B cell (primary cell): ENCODE data around the gene CTDNEP1. TPM values are rescaled to one million over a fixed set of nuclear protein-coding genes. Genes with fewer than 3 reads are reported as not detected.

Experiments used
- ATAC-seq: fragments of 200-7000 bp; cut with Tn5 transposase; one replicate; pipeline ENCODE4 v1.10.0; 2021; ENCODE audit warnings: low read depth, mild to moderate bottlenecking, moderate number of reproducible peaks, moderate library complexity
- CTCF ChIA-PET: fragments of 350-600 bp; sonication (Branson Sonifier 250); formaldehyde crosslinking; loops from one replicate; lab custom pipeline; 2021; ENCODE audit warnings: antibody characterized with exemption, inconsistent platforms; lab: Charles Lee
- POLR2A ChIA-PET: fragments of 350-600 bp; sonication (Branson Sonifier 250); formaldehyde crosslinking; loops from one replicate; lab custom pipeline; 2021; ENCODE audit warnings: antibody characterized with exemption; lab: Charles Lee
- DNase-seq: peaks from one replicate; pipeline ENCODE4 v3.0.0; 2013
- H2AFZ ChIP-seq: 2 replicates; pipeline ENCODE4 v1.6.1; 2012; ENCODE audit warnings: mild to moderate bottlenecking, low read depth, low read length; ENCODE audit not compliant: insufficient read depth, poor library complexity, severe bottlenecking
- H3K27ac ChIP-seq, 2 donors: 1 replicate in 1 of 2; 2 replicates in 1 of 2; pipeline ENCODE4 v1.5.1; 2012 to 2013; ENCODE audit warnings: low read length in 2 of 2, mild to moderate bottlenecking in 2 of 2, moderate library complexity in 1 of 2
- H3K27me3 ChIP-seq, 4 experiments: fragments of 200-600 bp in 1 of 4; sonication (generic) in 1 of 4; replicated peaks in 1 of 4; 1 replicate in 2 of 4; 2 replicates in 2 of 4; pipeline versions ENCODE4 v1.6.1 to v1.7.0; 2013 to 2016; ENCODE audit warnings: low read length in 3 of 4, mild to moderate bottlenecking in 2 of 4, mixed read lengths in 1 of 4, moderate library complexity in 1 of 4; ENCODE audit not compliant: insufficient read depth in 4 of 4, control insufficient read depth in 3 of 4; ENCODE audit errors: control extremely low read depth in 1 of 4
- H3K36me3 ChIP-seq, 2 experiments: replicated peaks in 1 of 2; 1 replicate in 1 of 2; 2 replicates in 1 of 2; pipeline versions ENCODE4 v1.6.1 to v1.7.1; 2013; ENCODE audit warnings: low read length in 1 of 2; ENCODE audit not compliant: insufficient read depth in 2 of 2, control insufficient read depth in 1 of 2; ENCODE audit errors: control extremely low read depth in 1 of 2, extremely low read depth in 1 of 2
- H3K4me1 ChIP-seq, 2 donors: fragments of 200-600 bp in 1 of 2; sonication (generic) in 1 of 2; 1 replicate in 1 of 2; 2 replicates in 1 of 2; pipeline versions ENCODE4 v1.5.1 to v1.6.1; 2013 to 2017; ENCODE audit warnings: low read length in 2 of 2; ENCODE audit not compliant: control insufficient read depth in 2 of 2, insufficient read depth in 2 of 2
- H3K4me2 ChIP-seq: replicated peaks from 2 replicates; pipeline ENCODE3; 2012; ENCODE audit warnings: mild to moderate bottlenecking, low read depth, low read length; ENCODE audit not compliant: poor library complexity, severe bottlenecking
- H3K4me3 ChIP-seq, 5 experiments: fragments of 200-600 bp in 1 of 5; sonication (generic) in 1 of 5; 1 replicate in 3 of 5; 2 replicates in 2 of 5; pipeline versions ENCODE4 v1.5.1 to v1.7.0; 2011 to 2016; ENCODE audit warnings: low read length in 4 of 5, mild to moderate bottlenecking in 4 of 5, low read depth in 2 of 5, control low read depth in 1 of 5, moderate library complexity in 1 of 5; ENCODE audit not compliant: insufficient read depth in 1 of 5; ENCODE audit errors: control extremely low read depth in 1 of 5, extremely low read depth in 1 of 5
- H3K79me2 ChIP-seq: fragments of 200-600 bp; sonication (generic); one replicate; pipeline ENCODE4 v1.6.0; 2016; ENCODE audit warnings: low read length; ENCODE audit not compliant: control insufficient read depth, insufficient read depth
- H3K9ac ChIP-seq: fragments of 200-600 bp; sonication (generic); 2 replicates; pipeline ENCODE4 v1.6.1; 2017; ENCODE audit warnings: mild to moderate bottlenecking, low read length, moderate library complexity
- H3K9me3 ChIP-seq, 3 donors: one replicate each; pipeline versions ENCODE4 v1.6.1 to v1.7.1; 2013; ENCODE audit warnings: low read length in 2 of 3; ENCODE audit not compliant: control insufficient read depth in 2 of 3, insufficient read depth in 1 of 3; ENCODE audit errors: control extremely low read depth in 1 of 3
- H4K20me1 ChIP-seq: 2 replicates; pipeline ENCODE4 v1.6.0; 2012; ENCODE audit warnings: mild to moderate bottlenecking, low read length; ENCODE audit not compliant: insufficient read depth, control insufficient read depth, poor library complexity, severe bottlenecking
- H3K27ac Mint-ChIP-seq: one replicate; pipeline ENCODE4 v1.8.0; 2021; ENCODE audit warnings: mixed read lengths
- H3K27me3 Mint-ChIP-seq: one replicate; pipeline ENCODE4 v1.8.0; 2021; ENCODE audit warnings: mixed read lengths
- H3K4me1 Mint-ChIP-seq: one replicate; pipeline ENCODE4 v1.8.0; 2021; ENCODE audit warnings: mixed read lengths
- H3K4me3 Mint-ChIP-seq: one replicate; pipeline ENCODE4 v1.8.0; 2021; ENCODE audit warnings: mixed read lengths
- H3K9me3 Mint-ChIP-seq: one replicate; pipeline ENCODE4 v1.8.0; 2022; ENCODE audit warnings: mixed read lengths; ENCODE audit not compliant: insufficient read depth
- EZH2 ChIP-seq: IDR thresholded peaks from 2 replicates; pipeline ENCODE4 v1.6.1; 2012; ENCODE audit warnings: borderline replicate concordance, low read depth, mild to moderate bottlenecking, moderate library complexity, low read length; ENCODE audit not compliant: insufficient read depth, poor library complexity, severe bottlenecking
- WGBS: methylation state at CpG from one replicate; pipeline ENCODE4 v1.1.5; 2013; ENCODE audit warnings: missing lambda C conversion rate; ENCODE audit not compliant: insufficient coverage; 5-methylcytosine and 5-hydroxymethylcytosine counted together
- intact Hi-C: fragments of 100-400 bp; cut with micrococcal nuclease; formaldehyde crosslinking; loops from one replicate; pipeline ENCODE4 v1.10.0; 2022
- polyA plus RNA-seq: library from polyadenylated mRNA; depleted of rRNA; stranded (reverse); fragments of >200 nt; gene quantifications from 2 replicates; pipeline ENCODE4 v1.2.3, GENCODE V29; 2012
- total RNA-seq, 2 donors: library from RNA; stranded (reverse); fragments of 120-200 nt in 1 of 2; gene quantifications; 1 replicate in 1 of 2; 2 replicates in 1 of 2; pipeline versions ENCODE4 v1.2.3 to v1.2.4, GENCODE V29; 2013 to 2022
- TF ChIP-seq, protein P1 (sequence below): fragments of 200-600 bp; IDR thresholded peaks from one replicate; pipeline ENCODE4 v1.8.0; 2022; ENCODE audit warnings: antibody characterized with exemption, mild to moderate bottlenecking

The CTDNEP1 gene
- total and polyA plus RNA-seq, 2 donors (not counting 1 experiment from before 2014, with no cell fraction given), result 125 to 162 TPM

DNA sequence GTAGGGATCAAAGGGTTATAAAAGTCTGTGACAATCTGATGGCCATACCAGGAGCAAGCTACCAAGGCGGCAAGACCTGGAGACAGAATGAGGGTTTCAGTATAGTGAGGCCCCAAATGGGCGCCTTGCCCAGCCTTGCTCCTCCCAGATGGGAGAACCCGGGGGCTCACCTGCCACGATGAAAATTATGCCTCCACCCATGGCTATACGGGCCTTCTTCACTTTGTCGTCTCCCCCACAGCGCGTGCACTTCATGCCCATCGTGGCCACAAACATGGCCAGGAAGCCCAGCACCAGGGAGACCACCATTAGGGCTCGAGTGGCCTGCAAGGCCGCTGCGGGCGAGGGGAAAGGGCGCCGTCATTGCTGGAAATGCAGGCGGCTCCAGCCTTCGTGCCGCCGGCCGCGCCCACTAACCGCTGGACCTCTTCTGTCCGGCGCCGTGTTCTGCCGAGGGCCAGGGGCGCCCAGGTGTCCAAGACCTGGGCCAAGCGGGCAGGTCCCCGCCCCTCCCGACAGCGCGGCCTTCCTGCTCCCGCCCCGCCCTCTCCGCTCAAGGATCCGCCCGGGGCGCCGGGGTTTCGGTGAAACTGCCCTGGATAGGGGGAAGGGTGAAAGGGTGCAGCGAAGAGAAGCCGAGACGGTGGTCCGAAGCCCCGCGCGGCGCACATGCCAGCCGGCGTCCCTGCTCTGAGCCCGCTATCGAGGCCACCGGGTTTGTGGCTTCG, 9.3 kb upstream of the CTDNEP1 start:
- peak overlapping the region in 1 of 2 donors; percentile 59 for H3K27ac ChIP-seq
- peak overlapping the region; percentile 96 for H2AFZ ChIP-seq
- peaks cover 27 to 32% of the 10 kb centered on the region in 2 donors for H3K4me1 ChIP-seq
- H3K4me3 ChIP-seq, result peak overlapping the region in 4 of 5 experiments; percentile 49 to 71 (median 60)
- 11% methylated on average over 54 of the region's 54 CpGs for WGBS
- H3K27me3 ChIP-seq, result peaks cover 0 to 17% (median 8%) of the 10 kb centered on the region in 4 experiments
- ATAC-seq (peak; percentile 61), DNase-seq (peak; percentile 63)
- no peaks in the 10 kb centered on the region for H3K79me2 ChIP-seq
- TF ChIP-seq, protein P1, sequence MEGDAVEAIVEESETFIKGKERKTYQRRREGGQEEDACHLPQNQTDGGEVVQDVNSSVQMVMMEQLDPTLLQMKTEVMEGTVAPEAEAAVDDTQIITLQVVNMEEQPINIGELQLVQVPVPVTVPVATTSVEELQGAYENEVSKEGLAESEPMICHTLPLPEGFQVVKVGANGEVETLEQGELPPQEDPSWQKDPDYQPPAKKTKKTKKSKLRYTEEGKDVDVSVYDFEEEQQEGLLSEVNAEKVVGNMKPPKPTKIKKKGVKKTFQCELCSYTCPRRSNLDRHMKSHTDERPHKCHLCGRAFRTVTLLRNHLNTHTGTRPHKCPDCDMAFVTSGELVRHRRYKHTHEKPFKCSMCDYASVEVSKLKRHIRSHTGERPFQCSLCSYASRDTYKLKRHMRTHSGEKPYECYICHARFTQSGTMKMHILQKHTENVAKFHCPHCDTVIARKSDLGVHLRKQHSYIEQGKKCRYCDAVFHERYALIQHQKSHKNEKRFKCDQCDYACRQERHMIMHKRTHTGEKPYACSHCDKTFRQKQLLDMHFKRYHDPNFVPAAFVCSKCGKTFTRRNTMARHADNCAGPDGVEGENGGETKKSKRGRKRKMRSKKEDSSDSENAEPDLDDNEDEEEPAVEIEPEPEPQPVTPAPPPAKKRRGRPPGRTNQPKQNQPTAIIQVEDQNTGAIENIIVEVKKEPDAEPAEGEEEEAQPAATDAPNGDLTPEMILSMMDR, result no peak
- no peak for TF ChIP-seq EZH2
- H3K27ac Mint-ChIP-seq, result peak overlapping the region; percentile 50
- ChIA-PET POLR2A (no interaction called here), CTCF (no interaction called here)
- H3K9me3 ChIP-seq, result peaks cover 0 to 4% (median 0%) of the 10 kb centered on the region in 3 donors
- peak overlapping the region; percentile 66 for H3K9ac ChIP-seq
- peaks cover 6 to 26% of the 10 kb centered on the region in 2 experiments for H3K36me3 ChIP-seq
- H3K27me3 Mint-ChIP-seq, result peaks cover 15% of the 10 kb centered on the region
- H3K9me3 Mint-ChIP-seq, result no peaks in the 10 kb centered on the region
- intact Hi-C loops, result no loop called here
- peak overlapping the region; percentile 99 for H3K4me2 ChIP-seq
- peak overlapping the region; percentile 83 for H3K4me3 Mint-ChIP-seq
- peaks cover 27% of the 10 kb centered on the region for H3K4me1 Mint-ChIP-seq
- H4K20me1 ChIP-seq, result no peaks in the 10 kb centered on the region

DNA sequence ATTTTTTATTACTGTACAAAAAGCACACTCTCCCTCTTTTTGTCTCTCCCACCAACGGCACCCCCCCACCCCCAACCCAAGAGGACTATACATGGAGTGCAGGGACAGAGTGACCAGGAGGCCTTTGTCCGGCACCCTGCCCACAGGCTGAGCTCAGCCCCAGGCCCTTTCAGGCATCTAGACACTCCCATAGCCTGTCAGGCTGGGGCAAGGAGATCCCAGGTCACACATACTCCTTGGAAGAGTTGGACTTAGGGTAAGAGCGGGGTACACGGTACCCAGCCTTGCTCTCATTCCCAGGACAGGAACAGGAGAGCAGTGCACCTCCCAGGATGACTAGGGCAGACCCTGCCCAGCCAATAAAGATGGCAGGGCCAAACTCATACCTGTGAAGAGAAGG, 8.6 kb upstream of the CTDNEP1 start:
- Mint-ChIP-seq H3K9me3 (no peaks in the 10 kb centered on the region), H3K27ac (peak overlapping the region; percentile 37), H3K27me3 (peaks cover 15% of the 10 kb centered on the region), H3K4me3 (peak overlapping the region; percentile 83), H3K4me1 (peaks cover 27% of the 10 kb centered on the region)
- ChIA-PET POLR2A (no interaction called here), CTCF (interaction anchor here (1.3 kb wide), 1 partner anchor 33 kb away, joined by 3 read pairs; no protein-coding TSS in a partner anchor)
- Histone ChIP-seq H3K4me1 (peaks cover 27 to 32% of the 10 kb centered on the region in 2 donors), H3K4me2 (peak overlapping the region; percentile 99), H3K79me2 (no peaks in the 10 kb centered on the region), H3K4me3 (no peak overlapping the region), H4K20me1 (no peaks in the 10 kb centered on the region), H3K36me3 (peaks cover 6 to 30% of the 10 kb centered on the region in 2 experiments), H3K9ac (no peak overlapping the region), H3K9me3 (peaks cover 0 to 4% (median 0%) of the 10 kb centered on the region in 3 donors), H3K27me3 (peaks cover 0 to 17% (median 8%) of the 10 kb centered on the region in 4 experiments), H2AFZ (no peak overlapping the region), H3K27ac (no peak overlapping the region)
- intact Hi-C loops, result no loop called here
- ATAC-seq (no peak), DNase-seq (peak; percentile 25)
- 97% methylated on average over 3 of the region's 4 CpGs for WGBS
- TF ChIP-seq EZH2, result no peak
- TF ChIP-seq, protein P1, result no peak
